OCI-LY1 (cell line): Measurements from ENCODE around the gene ARID5B.

ENCODE experiments used
- CTCF ChIP-seq: fragments of 200-600 bp; sonication (generic), shearing (Covaris generic); IDR thresholded peaks from 2 replicates; pipeline ENCODE4 v1.5.1; 2017; ENCODE audit warnings: mild to moderate bottlenecking, antibody characterized with exemption, low read length, moderate library complexity, mixed read lengths
- EZH2 ChIP-seq: fragments of 200-600 bp; sonication (generic), shearing (Covaris generic); IDR thresholded peaks from 2 replicates; pipeline ENCODE4 v1.8.0; 2017; ENCODE audit warnings: borderline replicate concordance, mixed run types, mild to moderate bottlenecking, antibody characterized with exemption, low read length, moderate library complexity, mixed read lengths

GRCh38 chr10:61896854-61897661, 4.4 kb upstream of the ARID5B start:
- peak; percentile 75 for TF ChIP-seq CTCF
- no peak for TF ChIP-seq EZH2
